Effector memory CD4-positive, alpha-beta T cell (primary cell): Measurements from ENCODE around the gene CAMK2A.

Experiments
- DNase-seq, 3 donors: peaks; one replicate each; pipeline ENCODE4 v3.0.0-alpha.2; 2020
- H3K27ac ChIP-seq: 2 replicates; pipeline ENCODE4 v1.7.0; 2013; ENCODE audit warnings: mild to moderate bottlenecking, low read length, moderate library complexity; ENCODE audit not compliant: insufficient read depth, poor library complexity, severe bottlenecking
- H3K27me3 ChIP-seq: replicated peaks from 2 replicates; pipeline ENCODE4 v1.7.0; 2013; ENCODE audit warnings: mild to moderate bottlenecking, low read length; ENCODE audit not compliant: insufficient read depth, control insufficient read depth, poor library complexity, severe bottlenecking
- H3K36me3 ChIP-seq: 2 replicates; pipeline ENCODE4 v1.7.0; 2013; ENCODE audit warnings: mild to moderate bottlenecking, low read length, moderate library complexity; ENCODE audit not compliant: control insufficient read depth, insufficient read depth
- H3K4me1 ChIP-seq: 2 replicates; pipeline ENCODE4 v1.7.0; 2013; ENCODE audit warnings: low read length, mild to moderate bottlenecking; ENCODE audit not compliant: control insufficient read depth, insufficient read depth, poor library complexity, severe bottlenecking
- H3K4me3 ChIP-seq: 2 replicates; pipeline ENCODE4 v1.7.0; 2013; ENCODE audit warnings: low read length, low read depth, mild to moderate bottlenecking; ENCODE audit not compliant: insufficient read depth, poor library complexity, severe bottlenecking
- H3K9me3 ChIP-seq: 2 replicates; pipeline ENCODE4 v1.7.0; 2013; ENCODE audit warnings: mild to moderate bottlenecking, low read length, moderate library complexity; ENCODE audit not compliant: control insufficient read depth

The CAMK2A gene

GRCh38 chr5:150307617-150308426 lies 18.2 kb upstream of the CAMK2A start:
- Histone ChIP-seq H3K27ac (no peak overlapping the region), H3K36me3 (no peaks in the 10 kb centered on the region), H3K4me3 (no peak overlapping the region), H3K27me3 (peaks cover 1% of the 10 kb centered on the region), H3K9me3 (no peaks in the 10 kb centered on the region), H3K4me1 (no peaks in the 10 kb centered on the region)
- no peak for DNase-seq

- Histone ChIP-seq H3K27me3 (peaks cover 7% of the 10 kb centered on the region), H3K4me1 (no peaks in the 10 kb centered on the region), H3K36me3 (no peaks in the 10 kb centered on the region), H3K27ac (no peak overlapping the region), H3K4me3 (no peak overlapping the region), H3K9me3 (no peaks in the 10 kb centered on the region)
- DNase-seq: no peak
Measured at GRCh38 chr5:150306775-150307174, 17.2 kb upstream of the CAMK2A start.

GRCh38 chr5:150305557-150305956 lies 16.0 kb upstream of the CAMK2A start:
- Histone ChIP-seq H3K4me3 (no peak overlapping the region), H3K36me3 (no peaks in the 10 kb centered on the region), H3K27me3 (peaks cover 12% of the 10 kb centered on the region), H3K27ac (no peak overlapping the region), H3K4me1 (no peaks in the 10 kb centered on the region), H3K9me3 (no peaks in the 10 kb centered on the region)
- DNase-seq: no peak

- peaks cover 14% of the 10 kb centered on the region for H3K27me3 ChIP-seq
- no peak overlapping the region for H3K4me3 ChIP-seq
- H3K4me1 ChIP-seq: no peaks in the 10 kb centered on the region
- DNase-seq: no peak
- no peaks in the 10 kb centered on the region for H3K9me3 ChIP-seq
- H3K36me3 ChIP-seq: no peaks in the 10 kb centered on the region
- H3K27ac ChIP-seq: no peak overlapping the region
Measured at GRCh38 chr5:150305095-150305494, 15.5 kb upstream of the CAMK2A start.

- H3K27me3 ChIP-seq: peaks cover 14% of the 10 kb centered on the region
- no peak overlapping the region for H3K27ac ChIP-seq
- no peaks in the 10 kb centered on the region for H3K4me1 ChIP-seq
- no peaks in the 10 kb centered on the region for H3K9me3 ChIP-seq
- DNase-seq: no peak
- no peak overlapping the region for H3K4me3 ChIP-seq
- H3K36me3 ChIP-seq: no peaks in the 10 kb centered on the region
Measured at GRCh38 chr5:150304481-150305081, 15.0 kb upstream of the CAMK2A start.

- Histone ChIP-seq H3K4me3 (no peak overlapping the region), H3K27ac (no peak overlapping the region), H3K4me1 (no peaks in the 10 kb centered on the region), H3K27me3 (peaks cover 14% of the 10 kb centered on the region), H3K9me3 (no peaks in the 10 kb centered on the region), H3K36me3 (no peaks in the 10 kb centered on the region)
- DNase-seq: no peak
Measured at GRCh38 chr5:150303660-150304386, 14.2 kb upstream of the CAMK2A start.

- Histone ChIP-seq H3K4me3 (no peak overlapping the region), H3K27ac (no peak overlapping the region), H3K36me3 (no peaks in the 10 kb centered on the region), H3K4me1 (no peaks in the 10 kb centered on the region), H3K27me3 (peaks cover 14% of the 10 kb centered on the region), H3K9me3 (no peaks in the 10 kb centered on the region)
- DNase-seq: no peak
Measured at GRCh38 chr5:150303070-150303615, 13.6 kb upstream of the CAMK2A start.

GRCh38 chr5:150302301-150303069 lies 12.9 kb upstream of the CAMK2A start, which contains the start of gene ARSI:
Gene ARSI (minus strand): TSS chr5:150302905. CDS start chr5:150302373, 532 bp downstream.
- H3K9me3 ChIP-seq: no peaks in the 10 kb centered on the region
- no peak for DNase-seq
- H3K4me3 ChIP-seq: no peak within 1 kb of the TSS
- no peaks in the 10 kb centered on the region for H3K36me3 ChIP-seq
- H3K27ac ChIP-seq: no peak within 1 kb of the TSS
- peaks cover 14% of the 10 kb centered on the region for H3K27me3 ChIP-seq
- no peaks in the 10 kb centered on the region for H3K4me1 ChIP-seq

GRCh38 chr5:150301901-150302300 lies 12.3 kb upstream of the CAMK2A start:
- Histone ChIP-seq H3K4me1 (no peaks in the 10 kb centered on the region), H3K27ac (no peak overlapping the region), H3K36me3 (no peaks in the 10 kb centered on the region), H3K4me3 (no peak overlapping the region), H3K27me3 (peaks cover 14% of the 10 kb centered on the region), H3K9me3 (no peaks in the 10 kb centered on the region)
- DNase-seq: no peak
